Pancreas (tissue), 10 donors: ENCODE measurements around the gene SNAP25. TPM values are rescaled to one million over a fixed set of nuclear protein-coding genes. Genes with fewer than 3 reads are reported as not detected.

Source experiments
- ATAC-seq, 4 donors: fragments of 200-7000 bp; cut with Tn5 transposase; one replicate each; pipeline versions ENCODE4 v1.8.0 to v1.9.1; 2020; ENCODE audit warnings: mild to moderate bottlenecking in 4 of 4, moderate library complexity in 4 of 4
- DNase-seq, 6 donors: peaks; one replicate each; pipeline ENCODE4 v3.0.0-alpha.2; 2020
- FAIRE-seq: peaks from 2 replicates; lab custom pipeline; 2012; peaks lifted over from hg19 to GRCh38; lab: Jason Lieb, UNC
- H3K27ac ChIP-seq, 4 donors: fragments of 200-600 bp; sonication (generic); 1 replicate in 3 of 4; 2 replicates in 1 of 4; pipeline versions ENCODE4 v1.5.0 to v1.8.0; 2020
- H3K27me3 ChIP-seq, 4 donors: fragments of 200-600 bp; one replicate each; pipeline ENCODE4 v1.8.0; 2021
- H3K36me3 ChIP-seq, 3 donors: fragments of 200-600 bp; sonication (generic) in 1 of 3; one replicate each; pipeline versions ENCODE4 v1.5.0 to v1.8.0; 2020 to 2021
- H3K4me1 ChIP-seq, 3 donors: fragments of 200-600 bp; one replicate each; pipeline ENCODE4 v1.8.0; 2021
- H3K4me3 ChIP-seq, 4 donors: fragments of 200-600 bp; sonication (generic) in 2 of 4; one replicate each; pipeline versions ENCODE4 v1.5.0 to v1.8.0; 2020 to 2021
- H3K9me3 ChIP-seq, 4 donors: fragments of 200-600 bp; one replicate each; pipeline ENCODE4 v1.8.0; 2021
- WGBS, 2 donors: extraction: QIAGEN DNeasy Blood & Tissue Kit; methylation state at CpG; one replicate each; pipeline ENCODE4 v1.1.7; 2013; 5-methylcytosine and 5-hydroxymethylcytosine counted together
- intact Hi-C, 3 donors: fragments of 100-400 bp; cut with DNase I; formaldehyde crosslinking; loops; one replicate each; pipeline versions ENCODE4 v1.11.1 to v1.14.2; 2022
- polyA plus RNA-seq, 2 donors: library from polyadenylated mRNA; stranded (reverse); fragments of 200-250 nt; gene quantifications; one replicate each; pipeline ENCODE4 v1.2.3, GENCODE V29; 2013
- total RNA-seq, 6 donors: library from RNA; stranded (reverse); fragmentation: NEBNext Ultra II Directional in 4 of 6; extraction: Animal tissue kit (Norgen Biotek cat#: 25700) in 4 of 6; gene quantifications; one replicate each; pipeline versions ENCODE4 v1.2.1 to v1.2.4, GENCODE V29; 2021 to 2023
- TF ChIP-seq, protein P1 (sequence below), 4 donors: fragments of 200-600 bp; sonication (generic) in 3 of 4; IDR thresholded peaks; one replicate each; pipeline versions ENCODE4 v1.5.0 to v1.8.0; 2021; ENCODE audit warnings: antibody characterized with exemption in 4 of 4
- donor health status: healthy with polysubstance abuse.
- donor health status: DM: no; HTN: no; CAD: no; lungs with moderate emphysema.
- donor health status: DM: no; HTN: no; CAD: no.
- donor health status: control.
- donor health status: control.
- donor health status: Bipolar disorder and iron deficiency.
- donor health status: DM: yes; HTN: yes; CAD: no.
- donor health status: DM: no; HTN: no; CAD: no.
- donor health status: DM: no; HTN: no; CAD: no.
- donor health status: DM: yes; HTN: yes; CAD: no.

SNAP25 gene
- total and polyA plus RNA-seq, 8 donors, result 0.95 to 50.3 (median 4.5) TPM

DNA sequence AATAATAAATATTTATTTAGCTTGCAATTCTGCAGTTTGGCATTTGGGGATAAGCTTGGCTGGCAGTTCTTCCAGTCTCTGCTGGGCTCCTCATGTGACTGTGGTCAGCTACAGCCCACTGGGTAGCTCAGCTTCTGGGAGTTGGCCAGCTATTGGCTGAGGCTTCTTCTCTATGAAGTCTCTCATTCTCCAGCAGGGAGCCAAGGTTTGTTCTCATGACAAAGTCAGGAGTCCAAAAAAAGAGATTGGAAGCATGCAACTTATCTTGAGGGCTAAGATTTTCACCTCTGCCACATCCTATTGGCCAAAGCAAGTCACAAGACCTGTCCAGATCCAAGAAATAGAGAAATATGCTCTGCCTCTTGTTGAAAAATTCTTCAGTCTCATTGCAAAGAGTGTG, 94.6 kb downstream of the SNAP25 start:
- intact Hi-C loops, result no loop called here
- TF ChIP-seq, protein P1, sequence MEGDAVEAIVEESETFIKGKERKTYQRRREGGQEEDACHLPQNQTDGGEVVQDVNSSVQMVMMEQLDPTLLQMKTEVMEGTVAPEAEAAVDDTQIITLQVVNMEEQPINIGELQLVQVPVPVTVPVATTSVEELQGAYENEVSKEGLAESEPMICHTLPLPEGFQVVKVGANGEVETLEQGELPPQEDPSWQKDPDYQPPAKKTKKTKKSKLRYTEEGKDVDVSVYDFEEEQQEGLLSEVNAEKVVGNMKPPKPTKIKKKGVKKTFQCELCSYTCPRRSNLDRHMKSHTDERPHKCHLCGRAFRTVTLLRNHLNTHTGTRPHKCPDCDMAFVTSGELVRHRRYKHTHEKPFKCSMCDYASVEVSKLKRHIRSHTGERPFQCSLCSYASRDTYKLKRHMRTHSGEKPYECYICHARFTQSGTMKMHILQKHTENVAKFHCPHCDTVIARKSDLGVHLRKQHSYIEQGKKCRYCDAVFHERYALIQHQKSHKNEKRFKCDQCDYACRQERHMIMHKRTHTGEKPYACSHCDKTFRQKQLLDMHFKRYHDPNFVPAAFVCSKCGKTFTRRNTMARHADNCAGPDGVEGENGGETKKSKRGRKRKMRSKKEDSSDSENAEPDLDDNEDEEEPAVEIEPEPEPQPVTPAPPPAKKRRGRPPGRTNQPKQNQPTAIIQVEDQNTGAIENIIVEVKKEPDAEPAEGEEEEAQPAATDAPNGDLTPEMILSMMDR (IDR thresholded peaks at IDR 0.05), result no peak
- Histone ChIP-seq H3K27me3 (no peaks in the 10 kb centered on the region), H3K4me3 (no peak overlapping the region), H3K4me1 (no peaks in the 10 kb centered on the region), H3K27ac (no peak overlapping the region), H3K9me3 (no peaks in the 10 kb centered on the region), H3K36me3 (no peaks in the 10 kb centered on the region)
- ATAC-seq (no peak), DNase-seq (no peak), FAIRE-seq (no peak)

DNA sequence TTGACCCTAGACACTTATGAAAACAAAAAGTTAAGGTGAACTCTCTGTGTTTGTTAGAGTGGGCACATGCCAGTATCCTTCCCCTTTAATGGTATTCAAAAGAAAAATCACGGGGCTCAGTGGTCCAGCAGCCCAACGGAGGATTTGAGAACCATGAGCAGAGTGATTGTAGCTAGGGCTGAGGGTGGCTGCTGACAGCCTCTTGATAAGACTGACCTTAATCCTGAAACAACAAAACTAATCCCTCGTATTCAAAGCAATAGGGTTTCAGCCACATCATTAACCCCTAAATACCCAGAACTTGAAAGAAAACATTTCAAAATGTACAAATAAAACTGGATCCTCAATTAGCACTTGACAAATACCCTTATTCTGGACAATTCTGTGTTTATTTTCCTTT, 95.1 kb downstream of the SNAP25 start:
- DNase-seq, result no peak
- no peak for ATAC-seq
- Histone ChIP-seq H3K27me3 (no peaks in the 10 kb centered on the region), H3K4me1 (no peaks in the 10 kb centered on the region), H3K9me3 (no peaks in the 10 kb centered on the region), H3K27ac (no peak overlapping the region), H3K4me3 (no peak overlapping the region), H3K36me3 (no peaks in the 10 kb centered on the region)
- WGBS, 2 donors, result 13 to 17% methylated on average over 3 of the region's 3 CpGs
- intact Hi-C loops, result no loop called here
- TF ChIP-seq, protein P1 (IDR thresholded peaks at IDR 0.05), result no peak
- no peak for FAIRE-seq

DNA sequence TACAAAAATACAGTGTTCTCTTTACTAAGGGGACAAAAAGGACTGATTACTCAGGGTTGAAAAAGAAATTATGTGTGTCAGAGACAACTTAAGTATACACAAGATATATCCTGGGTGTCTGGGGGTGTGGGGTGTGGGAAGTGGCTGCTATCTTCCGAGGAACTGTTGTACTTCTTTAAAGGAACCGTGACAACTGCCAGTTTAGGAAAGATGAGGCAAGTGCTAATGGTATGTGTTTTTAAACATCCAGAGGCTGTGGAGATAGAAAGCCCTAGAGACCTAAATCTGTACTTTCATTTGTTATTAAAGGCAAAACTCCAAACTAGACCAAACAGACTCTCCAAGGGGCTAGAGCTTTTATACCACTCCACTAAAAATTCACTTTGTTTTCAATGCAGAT, 95.6 kb downstream of the SNAP25 start:
- ATAC-seq, result no peak
- no peaks in the 10 kb centered on the region for H3K4me1 ChIP-seq
- H3K27me3 ChIP-seq, result no peaks in the 10 kb centered on the region
- H3K9me3 ChIP-seq, result no peaks in the 10 kb centered on the region
- no peak overlapping the region for H3K27ac ChIP-seq
- no peak for FAIRE-seq
- H3K36me3 ChIP-seq, result no peaks in the 10 kb centered on the region
- TF ChIP-seq, protein P1 (IDR thresholded peaks at IDR 0.05), result no peak
- WGBS, 2 donors, result 24 to 31% methylated on average over 2 of the region's 2 CpGs
- intact Hi-C loops, result no loop called here
- H3K4me3 ChIP-seq, result no peak overlapping the region
- no peak for DNase-seq

DNA sequence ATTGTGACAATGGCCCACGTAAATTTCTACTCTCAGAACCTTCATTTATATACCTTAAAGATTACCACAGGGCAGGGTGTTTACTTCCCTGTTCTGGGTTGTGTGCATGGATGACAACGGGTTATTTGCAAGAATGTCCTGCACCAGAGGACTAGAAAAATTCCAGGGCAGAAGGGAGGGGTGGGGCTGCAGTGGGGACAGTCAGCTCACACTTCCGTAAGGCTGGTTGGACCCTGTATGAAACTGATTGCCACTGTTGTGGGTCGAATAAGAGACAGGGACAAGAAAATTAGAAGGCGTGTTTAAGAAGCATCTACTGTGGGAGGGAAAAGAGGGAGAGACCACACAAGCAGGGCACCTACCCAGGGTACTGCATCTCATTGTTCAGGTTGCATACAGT, 96.5 kb downstream of the SNAP25 start:
- ATAC-seq, result no peak

DNA sequence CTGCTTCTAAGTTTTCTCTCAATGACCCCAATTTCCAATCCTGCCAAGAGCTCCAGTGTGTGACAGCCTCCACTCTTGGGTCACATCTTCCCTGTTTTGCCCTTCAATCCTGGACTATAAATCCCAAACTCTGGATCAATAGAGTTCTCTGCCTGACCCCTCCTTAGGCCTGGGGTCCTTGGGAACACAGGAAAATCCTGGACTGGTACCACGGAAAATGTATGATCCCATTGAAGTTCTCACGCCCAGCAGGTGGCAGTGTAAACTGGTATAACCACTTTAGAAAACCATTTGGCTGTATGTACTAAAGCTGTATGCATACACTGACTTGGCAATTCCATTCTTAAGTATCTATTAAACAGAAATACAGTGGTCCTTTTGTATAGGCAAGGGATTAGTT, 98.0 kb downstream of the SNAP25 start:
- 53 to 60% methylated on average over 2 of the region's 2 CpGs for WGBS, 2 donors
- intact Hi-C loops, result no loop called here
- Histone ChIP-seq H3K4me3 (no peak overlapping the region), H3K27me3 (no peaks in the 10 kb centered on the region), H3K27ac (no peak overlapping the region), H3K9me3 (no peaks in the 10 kb centered on the region), H3K36me3 (no peaks in the 10 kb centered on the region), H3K4me1 (no peaks in the 10 kb centered on the region)
- TF ChIP-seq, protein P1 (IDR thresholded peaks at IDR 0.05), result no peak
- ATAC-seq (no peak), DNase-seq (no peak), FAIRE-seq (no peak)

More for the DNA sequence above, 96.5 kb downstream of the SNAP25 start:
- no peaks in the 10 kb centered on the region for H3K9me3 ChIP-seq
- intact Hi-C loops, result no loop called here
- FAIRE-seq (no peak), DNase-seq (no peak)
- H3K36me3 ChIP-seq, result no peaks in the 10 kb centered on the region
- WGBS, 2 donors, result 53 to 57% methylated on average over 5 of the region's 5 CpGs
- TF ChIP-seq, protein P1 (IDR thresholded peaks at IDR 0.05), result no peak
- no peaks in the 10 kb centered on the region for H3K4me1 ChIP-seq
- no peak overlapping the region for H3K4me3 ChIP-seq
- no peaks in the 10 kb centered on the region for H3K27me3 ChIP-seq
- no peak overlapping the region for H3K27ac ChIP-seq
